Left renal cortex interstitium (tissue), 4 donors: ENCODE data around the gene P2RY8. TPM values are rescaled to one million over a fixed set of nuclear protein-coding genes. Genes with fewer than 3 reads are reported as not detected.
"Not testable (repeated sequence)": the region's sequence is repeated elsewhere in the genome, so short reads cannot be mapped to it uniquely, and the experiment has no call there.

Experiments
- DNase-seq, 4 donors: peaks; one replicate each; pipeline ENCODE4 v3.0.0-alpha.2; 2013; ENCODE audit warnings: low read depth in 4 of 4, low spot score in 2 of 4, missing footprints in 1 of 4
- polyA plus RNA-seq, 4 donors: library from polyadenylated mRNA; unstranded; fragments of 120-200 nt; gene quantifications; one replicate each; pipeline ENCODE4 v1.2.1, GENCODE V29; 2013; ENCODE audit not compliant: insufficient read length in 4 of 4

Gene P2RY8
- polyA plus RNA-seq, 4 donors: 0.99 to 1.6 (median 1.4) TPM

- no peak for DNase-seq
These were observed 9.8 kb upstream of the P2RY8 start for GRCh38 chrX:1546691-1547251.

GRCh38 chrX:1545776-1546408 is 8.9 kb upstream of the P2RY8 start:
- no peak for DNase-seq

GRCh38 chrX:1542994-1543725 is 6.2 kb upstream of the P2RY8 start:
- no peak for DNase-seq

GRCh38 chrX:1539146-1539545 is 2.2 kb upstream of the P2RY8 start:
- DNase-seq: not testable (repeated sequence)

- DNase-seq: not testable (repeated sequence)
These were observed 718 bp upstream of the P2RY8 start for GRCh38 chrX:1537716-1538090.

GRCh38 chrX:1536712-1537030 is 314 bp downstream of the P2RY8 start:
- no peak for DNase-seq

- DNase-seq: no peak
These were observed 1.5 kb downstream of the P2RY8 start for GRCh38 chrX:1535241-1536041.

GRCh38 chrX:1534301-1535168 is 2.5 kb downstream of the P2RY8 start:
- no peak for DNase-seq

GRCh38 chrX:1533058-1533457 is 3.9 kb downstream of the P2RY8 start:
- no peak for DNase-seq

GRCh38 chrX:1531096-1531890 is 5.7 kb downstream of the P2RY8 start:
- no peak for DNase-seq

- no peak for DNase-seq
These were observed 7.2 kb downstream of the P2RY8 start for GRCh38 chrX:1529756-1530155.

GRCh38 chrX:1529328-1529727 is 7.7 kb downstream of the P2RY8 start:
- no peak for DNase-seq

GRCh38 chrX:1528884-1529203 is 8.1 kb downstream of the P2RY8 start:
- DNase-seq: no peak

- DNase-seq: no peak
These were observed 8.7 kb downstream of the P2RY8 start for GRCh38 chrX:1528186-1528883.

GRCh38 chrX:1527457-1527856 is 9.5 kb downstream of the P2RY8 start:
- DNase-seq: no peak

- DNase-seq: no peak
These were observed 10.4 kb downstream of the P2RY8 start for GRCh38 chrX:1526565-1526964.

- DNase-seq: no peak
These were observed 11.2 kb downstream of the P2RY8 start for GRCh38 chrX:1525583-1526355.

- DNase-seq: no peak
These were observed 12.0 kb downstream of the P2RY8 start for GRCh38 chrX:1524874-1525582.
